ENCODE data around the gene KHDC1.

GRCh38 chr6:73264446-73264845 lies 1.4 kb upstream of the KHDC1 start:
- no peak for TF ChIP-seq MAX (IDR thresholded peaks at IDR 0.05)
- no peak for TF ChIP-seq JUND (IDR thresholded peaks at IDR 0.05; ENCODE audit: low read length)
- no peak for TF ChIP-seq CTCF (IDR thresholded peaks at IDR 0.05; ENCODE audit: control extremely low read depth in 1 of 3, insufficient read depth in 1 of 3, low read depth in 1 of 3, low read length in 3 of 3)
- TF ChIP-seq EZH2 (IDR thresholded peaks at IDR 0.05; ENCODE audit: low read depth, low read length, severe bottlenecking), result no peak
- TF ChIP-seq TAF7 (optimal IDR thresholded peaks at IDR 0.05; ENCODE audit: borderline replicate concordance, low read depth, low read length), result no peak

Data from H1 (cell line).